GM21526 (cell line): ENCODE data around the gene MALAT1.
A peak's percentile ranks its signal among the peaks of the same experiment; 100 is the strongest.
"Not testable (repeated sequence)": the region's sequence is repeated elsewhere in the genome, so short reads cannot be mapped to it uniquely, and the experiment has no call there.

ENCODE experiments used
- ATAC-seq: cut with Tn5 transposase; IDR thresholded peaks from one replicate; pipeline ENCODE4 v1.9.1; 2021; ENCODE audit warnings: moderate library complexity; ENCODE audit not compliant: unreplicated experiment, low FRiP score

Gene MALAT1

GRCh38 chr11:65497141-65498041, 1.5 kb upstream of the MALAT1 start:
- ATAC-seq = peak; percentile 50

GRCh38 chr11:65498042-65498726, 661 bp upstream of the MALAT1 start:
- no peak for ATAC-seq

GRCh38 chr11:65498727-65498976, 193 bp upstream of the MALAT1 start:
- ATAC-seq = no peak

GRCh38 chr11:65499713-65500386, 1.0 kb downstream of the MALAT1 start:
- ATAC-seq = no peak

- ATAC-seq = no peak
Observed at GRCh38 chr11:65500387-65501185, 1.7 kb downstream of the MALAT1 start.

- ATAC-seq = no peak
Observed at GRCh38 chr11:65501186-65501471, 2.3 kb downstream of the MALAT1 start.

GRCh38 chr11:65501472-65502273, 2.8 kb downstream of the MALAT1 start:
- no peak for ATAC-seq

- no peak for ATAC-seq
Observed at GRCh38 chr11:65502274-65502554, 3.4 kb downstream of the MALAT1 start.

GRCh38 chr11:65502555-65503367, 3.9 kb downstream of the MALAT1 start:
- no peak for ATAC-seq

GRCh38 chr11:65503368-65503948, 4.6 kb downstream of the MALAT1 start:
- no peak for ATAC-seq

- no peak for ATAC-seq
Observed at GRCh38 chr11:65503949-65504673, 5.3 kb downstream of the MALAT1 start.

- ATAC-seq = no peak
Observed at GRCh38 chr11:65504674-65505465, 6.0 kb downstream of the MALAT1 start.

- no peak for ATAC-seq
Observed at GRCh38 chr11:65505466-65506289, 6.8 kb downstream of the MALAT1 start.

GRCh38 chr11:65506290-65506771, 7.5 kb downstream of the MALAT1 start:
- no peak for ATAC-seq

- ATAC-seq = no peak
Observed at GRCh38 chr11:65506772-65507505, 8.1 kb downstream of the MALAT1 start.

- not testable (repeated sequence) for ATAC-seq
Observed at GRCh38 chr11:65512311-65512710, 13.5 kb downstream of the MALAT1 start.
